GM21529 (cell line): Measurements from ENCODE around the gene ERICH6.

Source experiments
- ATAC-seq: cut with Tn5 transposase; IDR thresholded peaks from one replicate; pipeline ENCODE4 v1.9.1; 2021; ENCODE audit not compliant: unreplicated experiment

ERICH6 gene

GRCh38 chr3:150613709-150614480 is 89.8 kb downstream of the ERICH6 start:
- no peak for ATAC-seq

GRCh38 chr3:150613034-150613433 is 90.7 kb downstream of the ERICH6 start:
- no peak for ATAC-seq

- ATAC-seq: no peak
These were observed 91.2 kb downstream of the ERICH6 start for GRCh38 chr3:150612494-150612893.

- ATAC-seq: no peak
These were observed 92.1 kb downstream of the ERICH6 start for GRCh38 chr3:150611666-150612065.

- no peak for ATAC-seq
These were observed 92.9 kb downstream of the ERICH6 start for GRCh38 chr3:150610785-150611184.

GRCh38 chr3:150609988-150610387 is 93.7 kb downstream of the ERICH6 start:
- ATAC-seq: no peak
